NCI-H748 (cell line): Measurements from ENCODE around the gene PTPRN2.
A peak's percentile ranks its signal among the peaks of the same experiment; 100 is the strongest.

ENCODE experiments used
- DNase-seq: peaks from one replicate; lab custom pipeline; 2025; ENCODE audit not compliant: unreplicated experiment; lab: John Stamatoyannopoulos, UW

The PTPRN2 gene

DNA sequence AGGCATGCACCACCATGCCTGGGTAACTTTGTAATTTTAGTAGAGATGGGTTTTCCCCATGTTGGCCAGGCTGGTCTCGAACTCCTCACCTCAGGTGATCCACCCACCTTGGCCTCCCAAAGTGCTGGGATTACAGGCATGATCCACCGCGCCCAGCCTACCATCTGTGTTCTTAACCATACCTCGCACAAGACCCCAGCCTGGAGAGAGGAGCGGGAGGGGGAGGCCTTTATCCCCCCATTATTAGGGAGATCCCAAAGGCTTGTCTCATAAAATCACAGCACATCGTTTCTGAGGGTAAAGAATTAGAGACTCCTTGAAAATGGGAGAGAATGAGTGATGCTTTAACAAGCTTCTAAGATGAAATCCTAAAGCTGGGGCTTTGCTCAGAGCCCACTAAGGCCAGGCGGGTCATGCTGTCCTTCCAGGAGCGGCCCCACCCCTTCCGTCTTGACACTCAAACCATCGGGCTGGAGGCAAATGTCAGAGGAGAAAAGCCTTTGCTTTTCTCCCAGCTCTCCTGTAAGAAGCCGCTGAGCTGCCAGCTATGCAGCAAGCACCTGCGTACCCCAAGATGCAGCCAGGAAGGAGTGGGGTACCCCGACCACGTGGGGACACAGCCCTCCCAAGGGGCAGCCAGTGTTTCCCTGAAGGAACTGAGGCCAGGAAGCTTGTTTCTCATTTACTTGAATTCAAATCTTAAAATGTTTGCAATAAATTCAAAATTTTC is 339.7 kb downstream of the PTPRN2 start:
- DNase-seq = no peak

DNA sequence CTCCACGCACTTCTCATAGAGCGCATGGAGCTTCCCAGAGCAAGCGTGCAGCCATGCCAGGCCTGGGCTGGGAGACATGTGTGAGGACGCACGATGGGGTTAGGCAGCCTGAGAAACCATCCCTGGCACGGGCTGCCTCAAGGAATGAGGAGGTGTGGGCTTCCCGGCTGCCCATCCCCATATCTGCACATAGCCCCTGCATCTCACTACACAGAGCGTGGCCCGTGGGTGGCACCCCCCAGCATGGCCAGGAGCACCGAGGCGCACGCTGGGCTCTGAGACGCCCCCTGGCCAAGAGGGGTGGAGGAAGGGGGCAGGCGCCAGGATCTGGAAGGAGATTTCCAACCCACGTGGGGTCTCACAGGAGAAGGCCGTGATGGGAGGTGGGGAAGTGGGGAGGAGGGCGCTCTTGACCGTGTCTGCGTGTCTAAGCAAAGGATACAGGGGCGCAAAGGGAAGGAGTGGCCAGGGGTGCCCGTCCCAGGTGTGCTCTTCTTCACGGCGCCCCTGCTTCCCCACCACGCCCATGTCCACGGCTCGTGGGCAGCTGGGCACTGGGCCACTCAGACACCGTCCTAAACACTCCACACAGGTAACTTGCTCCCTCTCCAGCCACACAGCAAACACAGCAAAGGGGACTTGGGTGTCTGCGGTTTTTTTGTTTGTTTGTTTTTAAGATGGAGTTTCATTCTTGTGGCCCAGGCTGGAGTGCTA is 340.5 kb downstream of the PTPRN2 start:
- no peak for DNase-seq

DNA sequence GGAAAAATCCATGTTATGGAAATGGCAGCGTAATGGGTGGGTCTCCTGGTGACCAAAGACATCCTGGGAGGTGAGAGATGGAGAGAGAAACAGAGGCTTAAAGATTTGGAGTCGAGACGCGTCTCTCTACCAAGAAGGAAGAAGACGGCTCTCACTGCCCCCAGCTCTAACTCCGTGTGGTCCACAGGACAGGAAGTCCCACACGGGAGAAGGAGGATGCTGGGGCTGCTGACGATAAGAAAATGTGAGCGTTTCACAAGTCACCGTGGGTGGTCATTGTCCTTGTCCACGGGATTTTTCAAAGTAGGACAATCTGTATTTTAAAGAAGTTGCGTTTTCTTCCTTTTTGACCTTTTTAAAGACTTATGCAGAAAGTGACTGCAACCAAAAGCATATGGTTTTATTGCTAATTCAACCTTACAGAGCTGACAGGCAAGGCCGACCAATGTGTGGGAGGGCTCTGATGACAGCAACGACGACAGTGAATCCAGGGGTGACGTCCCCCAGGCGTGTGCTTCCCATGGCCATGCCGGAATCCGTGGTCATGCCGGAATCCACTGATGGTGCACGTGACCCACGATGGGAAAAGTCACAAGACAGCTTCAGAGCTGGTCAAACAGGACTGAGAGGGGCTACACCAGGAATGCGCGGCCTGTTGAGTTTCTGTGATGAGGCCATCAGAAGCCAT is 341.2 kb downstream of the PTPRN2 start:
- DNase-seq = no peak

DNA sequence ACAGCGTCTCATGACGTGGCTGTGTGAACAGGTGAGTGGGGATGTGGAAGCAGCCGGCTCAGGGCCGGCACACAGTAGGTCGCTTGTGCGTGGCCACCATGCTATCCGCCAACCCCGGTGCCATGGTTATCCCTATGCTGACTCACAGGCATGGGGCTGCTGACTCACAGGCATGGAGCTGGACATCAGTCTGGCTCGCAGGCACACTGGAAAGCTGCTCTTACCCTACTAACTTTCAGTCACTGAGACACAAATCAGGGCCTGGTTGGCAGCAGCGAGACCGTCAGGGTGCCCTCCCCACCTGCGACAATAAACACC is 341.9 kb downstream of the PTPRN2 start:
- no peak for DNase-seq

DNA sequence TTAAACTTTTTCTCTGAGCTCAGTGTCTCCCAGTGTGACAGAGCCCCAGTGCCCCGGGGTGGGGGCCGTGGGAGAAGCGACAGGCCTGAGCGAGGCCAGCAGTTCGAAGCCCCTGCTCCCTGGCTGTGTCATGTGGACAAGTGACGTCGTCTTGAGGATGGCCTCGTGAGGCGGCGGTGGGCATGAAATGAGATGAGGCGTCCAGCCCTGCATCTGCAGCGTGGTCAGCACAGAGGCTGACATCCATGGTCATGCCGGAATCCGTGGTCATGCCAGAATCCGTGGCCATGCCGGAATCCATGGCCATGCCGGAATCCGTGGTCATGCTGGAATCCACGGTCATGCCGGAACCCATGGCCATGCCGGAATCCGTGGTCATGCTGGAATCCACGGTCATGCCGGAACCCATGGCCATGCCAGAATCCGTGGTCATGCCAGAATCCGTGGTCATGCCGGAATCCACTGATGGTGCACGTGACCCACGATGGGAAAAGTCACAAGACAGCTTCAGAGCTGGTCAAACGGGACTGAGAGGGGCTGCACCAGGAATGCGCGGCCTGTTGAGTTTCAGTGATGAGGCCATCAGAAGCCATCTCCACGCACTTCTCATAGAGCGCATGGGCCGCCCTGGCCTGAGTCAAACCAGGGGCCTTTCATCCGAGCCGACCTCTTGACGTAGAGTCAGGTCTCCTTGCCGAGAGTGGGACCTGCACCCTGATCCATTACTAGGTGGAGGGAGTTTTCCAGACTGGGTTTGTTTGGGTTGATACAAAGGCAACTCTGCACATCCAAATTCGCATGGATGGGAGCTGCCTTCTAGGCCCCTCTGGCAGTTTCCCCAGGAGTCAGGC is 342.5 kb downstream of the PTPRN2 start:
- DNase-seq = no peak

DNA sequence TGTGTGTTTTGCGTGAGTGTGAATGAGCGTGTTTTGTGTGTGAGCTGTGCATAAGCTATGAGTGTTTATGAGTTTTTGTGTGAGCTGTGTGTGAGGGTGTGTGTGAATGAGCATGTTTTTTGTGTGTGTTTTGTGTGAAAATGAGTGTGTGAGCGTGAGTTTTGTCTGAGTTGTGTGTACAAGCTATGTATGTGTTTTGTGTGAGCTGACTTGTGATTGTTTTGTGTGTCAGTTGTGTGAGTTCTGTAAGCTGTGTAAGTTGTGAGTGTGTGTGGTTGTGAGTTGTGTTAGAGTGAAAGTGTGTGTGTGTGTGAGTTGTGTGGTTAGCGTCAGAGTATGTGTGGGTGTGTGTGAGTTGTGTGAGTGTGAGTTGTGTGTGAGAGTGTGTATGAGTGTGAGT is 343.2 kb downstream of the PTPRN2 start:
- no peak for DNase-seq

DNA sequence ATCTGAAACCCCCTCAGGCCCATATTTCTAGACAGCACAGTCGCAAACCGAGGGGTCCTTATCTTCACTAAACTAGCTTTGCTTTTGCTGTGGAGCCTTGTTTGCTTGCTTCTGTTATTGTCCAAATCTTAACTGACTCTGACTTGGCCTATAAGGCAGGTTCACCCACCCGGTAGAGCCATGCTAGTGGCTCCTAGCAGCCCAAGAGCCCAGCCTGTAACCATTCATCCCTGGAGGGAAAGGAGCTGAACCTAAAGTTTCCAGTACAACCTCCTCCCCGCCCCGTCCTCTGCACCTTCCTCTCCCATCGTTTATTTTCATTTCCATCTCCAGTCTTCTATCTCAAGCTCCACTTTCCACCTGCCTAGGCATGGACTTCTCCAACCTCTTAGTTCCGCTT is 345.7 kb downstream of the PTPRN2 start:
- DNase-seq = no peak

DNA sequence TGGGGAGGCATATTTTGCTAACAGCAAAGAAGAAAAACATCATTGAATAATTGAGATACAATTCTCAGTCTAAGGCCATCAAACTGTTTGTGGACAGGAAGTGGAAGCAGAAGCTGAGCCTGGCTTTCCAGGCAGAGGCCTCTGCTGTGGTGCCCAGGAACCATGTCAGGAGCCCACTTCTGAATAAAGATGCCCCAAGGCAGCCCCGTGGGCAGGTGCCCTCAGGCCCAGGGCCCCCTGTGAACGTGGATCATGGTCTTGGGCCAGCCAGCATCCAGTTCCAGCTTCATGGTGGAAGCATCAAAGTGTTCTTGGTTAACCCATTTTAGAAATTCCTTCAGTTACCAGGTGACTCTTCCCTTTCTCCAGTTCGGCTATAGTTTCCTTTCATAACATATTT is 346.8 kb downstream of the PTPRN2 start:
- DNase-seq = no peak

DNA sequence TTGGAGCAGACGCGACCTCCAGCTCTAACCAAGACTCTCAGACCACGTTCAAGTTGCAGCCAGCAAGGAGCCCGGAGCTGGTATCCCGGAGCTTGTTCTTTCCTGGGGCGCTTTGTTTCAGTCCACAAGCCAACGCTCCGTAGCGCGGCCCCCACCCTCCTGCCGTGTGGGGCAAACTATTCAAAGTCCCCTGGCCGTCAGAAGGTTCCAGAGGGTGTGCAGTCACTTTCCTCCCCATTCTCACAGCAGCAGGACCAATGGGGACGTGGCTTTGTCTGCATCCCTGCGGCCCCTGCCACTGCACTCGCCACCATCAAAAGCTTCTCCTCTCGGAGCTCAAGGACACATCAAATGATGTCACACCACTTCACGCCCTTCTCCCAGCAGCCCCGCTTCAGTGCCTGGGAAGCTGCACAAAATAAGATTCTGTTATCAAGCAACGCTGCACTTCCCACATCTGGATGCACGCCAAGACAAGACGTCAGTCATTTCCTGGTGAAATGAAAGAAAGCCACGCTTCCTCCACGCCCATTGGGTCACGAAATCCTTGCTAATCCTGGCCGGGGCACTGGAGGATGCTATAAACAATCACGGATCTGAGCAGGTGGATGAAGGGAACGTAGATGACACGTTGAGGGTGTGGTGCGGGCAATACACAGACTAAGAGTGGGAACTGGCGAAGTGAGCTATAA is 348.2 kb downstream of the PTPRN2 start:
- DNase-seq = peak; percentile 91

DNA sequence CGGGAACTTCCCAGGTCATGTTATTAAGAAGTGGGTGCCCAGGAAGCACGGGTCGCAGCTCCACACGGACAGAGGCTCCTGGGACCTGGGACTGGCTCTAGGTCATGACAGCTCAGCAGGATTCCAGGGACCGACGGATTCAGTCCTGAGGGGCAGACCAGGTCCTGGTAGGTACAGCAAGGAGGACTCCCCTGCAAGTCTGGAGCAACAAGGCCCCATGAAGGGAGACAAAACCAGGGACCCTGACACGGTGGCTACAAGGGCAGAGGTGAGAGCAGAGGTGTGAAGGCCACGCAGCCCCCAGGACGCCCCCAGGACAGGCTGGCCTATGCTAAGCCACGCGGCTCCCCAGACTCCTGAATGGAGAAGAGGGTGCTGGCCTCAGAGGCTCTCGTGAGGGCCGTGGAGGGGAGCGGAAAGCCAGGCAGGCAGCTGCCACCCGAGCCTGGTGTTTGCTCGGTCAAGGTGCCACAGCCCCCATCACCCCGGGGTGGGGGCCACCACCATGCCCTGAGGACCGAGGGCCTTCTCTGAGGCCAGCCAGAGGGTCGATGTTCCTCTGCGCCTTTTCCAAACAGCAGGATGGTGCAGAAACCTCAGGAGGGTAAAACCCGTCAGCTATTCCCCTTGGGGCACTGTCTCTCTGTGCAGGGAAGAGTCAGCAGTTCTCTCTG is 348.9 kb downstream of the PTPRN2 start:
- no peak for DNase-seq

DNA sequence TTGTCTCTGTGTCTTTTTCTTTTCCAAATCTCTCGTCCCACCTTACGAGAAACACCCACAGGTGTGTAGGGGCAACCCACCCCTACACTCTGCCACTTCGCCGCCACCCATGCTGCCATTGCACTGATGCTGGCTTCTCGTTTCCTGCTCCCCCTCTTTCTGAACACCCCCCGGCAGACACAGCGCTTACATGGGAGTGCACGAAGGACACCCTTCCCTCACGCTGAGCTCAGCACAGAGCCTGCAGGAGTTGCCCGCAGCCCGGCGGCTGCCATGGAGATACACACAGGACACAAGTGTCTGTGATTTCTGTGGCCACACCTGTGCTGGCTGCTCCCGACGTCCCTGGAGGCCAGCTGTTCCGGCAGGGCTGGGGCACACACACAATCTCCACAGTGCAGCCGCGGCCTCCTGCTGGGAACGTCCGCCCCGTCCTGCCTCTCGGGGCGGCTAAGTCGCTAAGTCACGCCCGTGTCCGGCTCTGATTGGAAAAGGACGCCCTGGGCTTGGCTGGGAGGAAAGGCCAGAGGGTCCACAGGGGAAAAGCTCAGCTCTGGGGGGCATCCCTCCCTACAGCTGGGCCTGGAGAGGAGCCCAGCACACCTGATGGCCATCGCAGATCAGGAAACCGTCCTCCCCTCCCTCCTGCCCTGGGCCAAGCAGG is 349.8 kb downstream of the PTPRN2 start:
- peak; percentile 80 for DNase-seq

DNA sequence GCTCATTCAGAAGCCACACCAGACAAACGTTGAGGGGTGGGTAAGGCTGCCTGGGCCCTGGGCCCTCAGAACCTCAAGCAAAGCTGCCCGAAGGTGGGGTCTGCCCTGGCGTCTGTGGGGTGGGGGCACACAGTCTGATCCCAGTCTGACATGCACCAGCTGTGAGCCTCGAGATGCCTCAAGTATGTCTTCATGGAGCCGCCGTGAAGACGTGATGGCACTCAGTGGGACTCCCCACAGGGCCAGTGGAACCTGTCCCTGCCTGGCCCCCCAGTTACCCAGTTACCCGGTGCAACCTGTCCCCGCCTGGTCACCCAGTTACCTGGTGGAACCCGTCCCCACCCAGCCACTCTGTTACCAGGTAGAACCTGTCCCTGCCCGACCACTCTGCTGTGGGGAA is 351.2 kb downstream of the PTPRN2 start:
- no peak for DNase-seq

DNA sequence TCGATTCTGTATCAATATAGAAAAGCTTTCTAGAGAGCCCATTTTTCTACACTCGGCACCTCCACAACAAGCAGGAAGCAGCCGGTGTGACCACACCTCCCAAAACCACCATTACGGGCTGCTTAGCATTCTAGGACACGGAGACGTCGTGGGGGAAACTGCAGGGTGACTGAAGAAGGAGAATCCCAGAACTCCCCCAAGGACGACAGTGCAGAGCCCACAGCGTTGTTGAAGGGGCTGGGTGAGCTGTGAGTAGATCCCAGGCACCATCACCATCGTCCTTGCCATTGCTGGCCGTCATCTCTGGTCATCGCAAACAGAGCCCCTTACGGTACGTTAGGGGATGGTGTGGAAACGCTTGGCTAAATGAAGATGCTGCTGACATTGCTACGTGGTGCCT is 351.8 kb downstream of the PTPRN2 start:
- DNase-seq = no peak

DNA sequence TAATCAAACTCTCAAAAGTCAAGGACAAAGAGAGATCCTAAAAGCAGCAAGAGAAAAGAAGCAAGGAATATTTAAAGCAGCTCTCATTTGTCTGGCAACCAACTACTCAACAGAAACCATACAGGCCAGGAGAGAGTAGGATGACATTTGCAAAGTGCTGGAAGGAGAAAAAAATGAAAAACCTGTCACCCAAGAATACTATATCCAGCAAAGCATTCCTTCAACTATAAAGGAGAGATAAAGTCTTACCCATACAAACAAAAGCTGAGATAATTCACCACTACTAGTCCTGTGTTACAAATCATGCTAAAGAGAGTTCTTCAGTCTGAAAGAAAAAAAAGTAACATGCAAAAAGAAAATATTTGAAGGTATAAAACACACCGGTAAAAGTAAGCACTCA is 357.7 kb downstream of the PTPRN2 start:
- no peak for DNase-seq

DNA sequence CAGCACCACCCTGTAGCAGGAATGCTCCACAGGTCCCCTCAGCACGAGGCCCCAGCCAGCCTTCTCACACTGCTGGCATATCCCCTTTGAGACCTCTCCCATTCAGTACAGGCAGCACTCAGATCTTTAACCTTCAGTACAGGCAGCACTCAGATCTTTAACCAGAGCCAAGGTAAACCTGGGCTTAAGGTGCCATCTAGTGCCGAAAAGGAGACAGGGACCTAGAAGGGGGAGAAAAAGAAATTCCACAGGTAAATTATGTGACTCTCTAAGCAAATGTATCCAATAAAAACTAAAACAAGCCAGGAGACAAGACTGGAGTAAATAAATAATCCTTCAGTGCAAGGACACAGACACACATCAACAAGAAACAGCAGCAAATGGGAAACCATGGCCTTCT is 358.6 kb downstream of the PTPRN2 start:
- DNase-seq = peak; percentile 65

DNA sequence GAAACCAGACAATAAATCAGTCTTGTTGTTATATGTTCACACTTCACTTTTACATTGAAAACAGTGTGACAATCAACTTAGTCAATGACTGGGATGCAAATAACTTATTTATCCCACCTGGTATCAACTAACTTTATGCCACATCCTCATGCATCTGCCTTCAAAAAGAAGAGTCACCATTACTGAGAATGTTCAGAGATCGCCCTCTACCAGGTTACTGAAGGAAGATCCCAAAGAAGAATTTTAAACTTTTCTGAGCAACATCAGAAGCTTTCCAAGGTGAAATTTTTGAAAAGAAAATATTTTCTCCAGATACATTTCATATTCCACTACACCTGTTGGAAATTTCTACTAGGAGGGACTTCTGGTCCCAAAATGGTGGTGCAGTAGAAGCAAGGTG is 359.5 kb downstream of the PTPRN2 start:
- DNase-seq = peak; percentile 15

DNA sequence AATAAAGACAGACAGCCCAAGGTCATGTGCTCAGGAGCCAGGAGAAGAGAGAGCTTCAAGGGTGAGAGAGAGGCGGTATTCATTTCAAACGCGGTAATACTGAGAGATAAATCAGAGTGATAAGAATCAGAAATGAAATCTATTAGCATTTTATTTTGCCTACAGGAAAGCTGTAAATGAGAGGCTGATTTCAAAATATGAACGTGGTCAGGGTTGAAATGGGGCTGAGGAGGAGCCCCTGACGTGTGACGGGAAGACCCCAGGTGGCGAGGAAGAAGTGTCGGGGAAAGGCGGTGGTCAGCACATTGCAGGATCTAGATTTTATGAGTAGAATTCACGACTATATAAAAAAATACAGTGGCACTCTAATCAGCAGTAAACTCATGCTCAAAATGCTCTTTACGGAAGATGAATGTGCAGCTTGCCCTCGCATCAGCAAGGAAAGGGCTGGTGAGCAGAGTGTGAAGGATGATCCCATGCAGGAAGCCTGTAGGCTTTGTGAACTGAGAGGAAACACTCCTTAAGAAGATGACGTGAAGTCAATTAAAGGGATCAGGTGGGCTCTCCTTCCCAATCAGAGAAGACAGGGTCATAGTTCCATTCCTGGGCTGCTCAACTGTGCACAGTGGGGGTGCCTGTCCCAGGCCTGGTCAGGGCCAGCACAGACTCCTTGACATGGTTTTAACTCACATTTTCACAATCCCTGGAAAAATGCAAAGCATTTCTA is 360.2 kb downstream of the PTPRN2 start:
- DNase-seq = no peak

DNA sequence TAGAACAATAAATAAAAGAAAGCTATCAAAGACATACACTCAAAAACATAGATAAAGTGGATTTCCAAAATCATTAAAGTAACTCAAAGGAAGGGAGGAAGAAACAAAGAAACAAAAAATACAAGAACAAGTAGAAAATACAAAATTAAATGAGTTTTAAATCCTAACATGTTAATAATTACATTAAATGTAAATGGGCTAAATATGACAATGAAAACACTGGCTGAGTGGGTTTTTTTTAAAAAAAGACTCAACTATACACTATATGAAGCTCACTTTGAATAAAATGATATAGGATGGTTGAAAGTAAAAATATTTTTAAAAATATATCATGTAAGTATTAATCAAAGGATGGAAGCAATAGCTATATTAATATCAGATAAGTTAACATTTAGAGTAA is 371.4 kb downstream of the PTPRN2 start:
- DNase-seq = no peak

DNA sequence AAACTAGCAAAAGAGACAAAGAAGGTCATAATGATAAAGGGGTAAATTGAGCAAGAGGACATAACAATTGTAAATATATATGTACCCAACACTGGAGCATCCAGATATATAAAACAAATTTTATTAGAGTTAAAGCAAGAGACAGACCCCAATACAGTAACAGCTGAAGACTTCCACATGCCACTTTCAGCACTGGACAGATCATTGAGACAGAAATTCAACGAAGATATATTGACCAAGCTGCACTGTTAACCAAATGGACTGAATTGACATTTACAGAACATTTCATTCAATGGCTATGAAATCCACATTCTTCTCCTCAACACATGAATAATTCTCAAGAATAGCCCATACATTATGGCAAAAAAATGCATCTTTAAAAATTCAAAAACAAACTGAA is 378.2 kb downstream of the PTPRN2 start:
- DNase-seq = no peak
